NCI-H526 (cell line): ENCODE data around the gene FBXL20.
"Not testable (repeated sequence)": the region's sequence is repeated elsewhere in the genome, so short reads cannot be mapped to it uniquely, and the experiment has no call there.

ENCODE experiments used
- DNase-seq, 2 experiments: peaks; one replicate each; lab custom pipeline; 2025; lab: John Stamatoyannopoulos, UW

FBXL20 gene

GRCh38 chr17:39332092-39332491 lies 69.3 kb downstream of the FBXL20 start:
- no peak for DNase-seq

GRCh38 chr17:39328815-39329214 lies 72.6 kb downstream of the FBXL20 start:
- no peak for DNase-seq

GRCh38 chr17:39327109-39327508 lies 74.3 kb downstream of the FBXL20 start:
- DNase-seq: no peak

DNA sequence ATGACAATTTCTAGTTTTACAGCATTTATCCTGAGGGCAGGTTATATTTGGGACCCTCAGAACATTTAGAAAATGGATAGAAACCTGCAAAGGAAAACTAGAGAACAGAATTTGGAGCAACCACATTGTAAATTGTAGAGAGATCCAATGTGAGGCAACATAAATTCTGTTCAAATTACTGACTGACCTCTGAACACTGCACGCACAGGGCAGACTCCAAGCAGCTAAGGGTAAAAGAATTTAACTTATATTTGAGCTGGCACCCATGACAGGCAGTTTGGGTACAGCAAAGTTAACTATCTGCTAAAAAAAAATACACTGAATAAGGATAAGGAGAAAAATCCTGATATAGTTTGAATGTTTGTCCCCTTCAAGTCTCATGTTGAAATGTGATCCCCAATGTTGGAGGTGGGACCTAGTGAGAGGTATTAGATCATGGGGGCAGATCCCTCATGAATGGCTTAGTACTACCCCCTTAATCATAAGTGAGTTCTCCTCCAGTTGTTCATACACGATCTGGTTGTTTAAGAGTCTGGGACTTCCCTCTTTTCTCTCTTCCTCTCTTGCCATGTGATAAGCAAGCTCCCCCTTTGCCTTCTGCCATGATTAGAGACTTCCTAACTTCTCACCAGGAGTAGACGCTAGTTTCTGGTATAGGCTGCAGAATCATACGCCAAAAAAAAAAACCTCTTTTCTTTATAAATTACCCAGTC lies 75.7 kb downstream of the FBXL20 start:
- no peak for DNase-seq

DNA sequence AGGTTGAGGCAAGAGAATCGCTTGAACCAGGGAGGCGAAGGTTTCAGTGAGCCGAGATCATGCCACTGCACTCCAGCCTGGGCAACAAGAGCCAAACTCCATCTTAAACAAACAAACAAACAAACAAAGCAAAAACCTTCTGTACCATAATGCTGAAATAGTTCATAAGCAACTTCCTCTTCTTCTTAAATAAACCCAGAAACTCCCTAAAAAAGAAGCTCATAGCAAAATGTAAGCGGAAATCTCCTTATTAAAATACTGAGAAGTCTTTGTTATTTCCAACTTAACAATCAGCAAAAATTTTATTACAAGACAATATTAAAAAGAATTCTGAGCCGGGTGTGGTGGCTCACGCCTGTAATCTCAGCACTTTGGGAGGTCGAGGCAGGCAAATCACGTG lies 82.8 kb downstream of the FBXL20 start:
- no peak for DNase-seq

DNA sequence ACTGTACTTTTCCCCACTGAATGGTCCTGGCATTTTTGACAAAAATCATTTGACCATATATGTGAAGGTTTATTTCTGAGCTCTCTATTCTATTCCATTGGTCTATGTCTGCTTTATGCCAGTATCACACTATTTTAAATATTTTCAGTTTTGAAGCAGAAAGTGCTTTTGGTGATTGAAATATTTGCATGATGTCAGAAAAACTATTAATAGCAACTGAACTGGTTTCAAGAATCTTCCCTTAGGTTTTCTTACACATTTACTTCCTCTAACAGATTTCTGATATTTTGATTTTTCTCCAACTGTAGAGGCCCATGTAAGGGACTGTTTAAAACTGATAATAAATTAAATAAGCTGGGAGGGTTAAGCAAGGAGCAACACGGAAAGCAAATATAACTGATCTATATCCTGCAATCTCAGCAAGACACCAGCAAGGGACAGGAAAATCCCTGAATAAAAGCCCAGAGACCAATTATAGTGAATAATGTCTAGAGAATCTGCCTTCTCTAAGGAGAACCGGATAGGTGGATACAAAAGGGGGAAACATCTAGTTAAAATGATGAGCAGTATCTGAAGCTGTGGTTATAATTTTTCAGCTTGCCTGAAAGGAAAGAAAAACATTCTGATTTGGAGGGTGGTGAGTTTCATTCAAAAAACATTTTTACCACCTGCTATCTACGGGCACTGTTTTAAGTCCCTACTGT lies 94.8 kb downstream of the FBXL20 start:
- DNase-seq: no peak

DNA sequence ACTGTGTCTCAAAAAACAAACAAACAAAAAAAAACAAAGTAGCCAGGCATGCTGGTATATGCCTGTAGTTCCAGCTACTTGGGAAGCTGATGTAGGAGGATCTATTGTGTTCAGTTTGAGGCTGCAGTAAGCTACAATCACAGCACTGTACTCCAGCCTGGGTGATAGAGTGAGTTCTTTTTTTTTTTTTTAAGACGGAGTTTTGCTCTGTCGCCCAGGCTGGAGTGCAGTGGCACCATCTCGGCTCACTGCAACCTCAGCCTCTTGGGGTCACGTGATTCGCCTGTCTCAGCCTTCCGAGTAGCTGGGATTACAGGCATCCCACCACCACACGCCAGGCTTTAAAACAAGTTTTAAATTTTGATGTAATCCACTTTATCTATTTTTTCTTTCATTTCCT lies 95.4 kb downstream of the FBXL20 start:
- DNase-seq: no peak

DNA sequence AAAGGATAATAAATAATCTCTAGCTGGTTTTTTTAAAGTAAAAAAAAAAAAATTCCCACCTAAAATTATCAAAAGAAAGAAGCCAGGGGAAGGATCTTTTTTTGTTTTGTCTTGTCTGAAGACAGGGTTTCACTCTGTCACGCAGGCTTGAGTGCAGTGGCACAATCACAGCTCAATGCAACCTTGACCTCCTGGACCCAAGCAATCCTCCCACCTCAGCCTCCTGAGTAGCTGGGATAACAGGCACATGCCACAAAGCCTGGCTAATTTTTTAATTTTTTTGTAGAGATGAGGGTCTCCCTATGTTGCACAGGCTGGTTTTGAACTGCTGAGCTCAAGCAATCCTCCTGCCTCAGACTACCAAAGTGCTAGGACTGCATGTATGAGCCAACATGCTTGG lies 97.2 kb downstream of the FBXL20 start:
- no peak for DNase-seq

GRCh38 chr17:39294060-39294459 lies 107.4 kb downstream of the FBXL20 start:
- DNase-seq: no peak

GRCh38 chr17:39292546-39292945 lies 108.9 kb downstream of the FBXL20 start:
- DNase-seq: not testable (repeated sequence)

GRCh38 chr17:39286513-39286912 lies 114.9 kb downstream of the FBXL20 start:
- DNase-seq: not testable (repeated sequence)

- no peak for DNase-seq
Observed at GRCh38 chr17:39284685-39285084, 116.7 kb downstream of the FBXL20 start.

GRCh38 chr17:39283896-39284295 lies 117.5 kb downstream of the FBXL20 start:
- no peak for DNase-seq

DNA sequence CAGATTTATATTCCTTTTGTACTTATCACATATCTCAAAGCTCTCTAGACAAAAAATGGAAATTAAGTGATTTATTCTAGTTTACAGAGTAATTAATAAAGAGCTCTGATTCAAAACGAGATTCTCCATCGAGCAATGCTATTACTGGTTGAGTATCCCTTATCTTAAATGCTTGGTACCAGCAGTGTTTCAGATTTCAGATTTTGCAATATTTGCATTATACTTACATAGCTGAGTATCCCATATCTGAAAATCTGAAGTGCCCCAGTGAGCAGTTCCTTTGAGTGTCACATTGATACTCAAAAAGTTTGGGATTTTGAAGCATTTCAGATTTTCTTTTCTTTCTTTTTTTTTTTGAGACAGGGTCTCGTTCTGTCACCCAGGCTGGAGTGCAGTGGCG lies 118.3 kb downstream of the FBXL20 start:
- no peak for DNase-seq

- no peak for DNase-seq
Observed at GRCh38 chr17:39281806-39282205, 119.6 kb downstream of the FBXL20 start.

DNA sequence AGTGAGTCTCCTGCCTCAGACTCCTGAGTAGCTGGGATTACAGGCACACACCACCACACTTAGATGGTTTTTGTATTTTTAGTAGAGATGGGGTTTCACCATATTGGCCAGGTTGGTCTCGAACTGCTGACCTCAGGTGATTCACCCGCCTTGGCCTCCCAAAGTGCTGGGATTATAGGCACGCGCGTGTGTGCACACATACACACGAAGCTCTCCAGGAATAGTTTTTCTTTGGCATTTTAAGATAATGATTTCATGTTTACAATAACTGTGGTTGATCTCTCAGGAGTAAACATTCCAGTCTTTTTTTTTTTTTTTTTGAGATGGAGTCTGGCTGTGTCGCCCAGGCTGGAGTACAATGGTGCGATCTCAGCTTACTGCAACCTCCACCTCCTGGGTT lies 123.2 kb downstream of the FBXL20 start:
- DNase-seq: not testable (repeated sequence)

GRCh38 chr17:39277110-39277509 lies 124.3 kb downstream of the FBXL20 start:
- DNase-seq: no peak

- no peak for DNase-seq
Observed at GRCh38 chr17:39276113-39276512, 125.3 kb downstream of the FBXL20 start.

- DNase-seq: no peak
Observed at GRCh38 chr17:39271546-39271945, 129.9 kb downstream of the FBXL20 start.

DNA sequence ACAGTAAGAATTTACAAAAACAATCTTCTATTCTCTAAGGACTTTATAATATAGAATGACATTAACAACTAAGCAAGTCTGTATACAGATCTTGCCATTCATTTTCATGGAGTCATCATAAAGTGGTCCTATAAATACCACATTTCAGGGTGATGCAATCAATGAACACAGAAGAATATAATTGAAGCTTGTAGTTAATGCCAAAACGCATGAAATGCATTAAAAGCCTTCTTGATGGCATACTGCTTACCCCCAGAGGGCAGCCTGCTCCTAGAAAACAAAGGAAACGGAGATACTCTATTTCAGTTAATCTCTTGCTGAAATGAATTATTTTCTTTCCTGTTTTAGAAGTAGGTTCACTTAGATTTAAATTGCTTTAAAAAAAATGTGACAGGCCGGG lies 130.5 kb downstream of the FBXL20 start:
- DNase-seq: peak; percentile 12 to 31

GRCh38 chr17:39264119-39264518 lies 137.3 kb downstream of the FBXL20 start:
- DNase-seq: no peak

- DNase-seq: peak in 1 of 2 experiments; percentile 23
Observed at GRCh38 chr17:39261286-39261685, 140.1 kb downstream of the FBXL20 start.

DNA sequence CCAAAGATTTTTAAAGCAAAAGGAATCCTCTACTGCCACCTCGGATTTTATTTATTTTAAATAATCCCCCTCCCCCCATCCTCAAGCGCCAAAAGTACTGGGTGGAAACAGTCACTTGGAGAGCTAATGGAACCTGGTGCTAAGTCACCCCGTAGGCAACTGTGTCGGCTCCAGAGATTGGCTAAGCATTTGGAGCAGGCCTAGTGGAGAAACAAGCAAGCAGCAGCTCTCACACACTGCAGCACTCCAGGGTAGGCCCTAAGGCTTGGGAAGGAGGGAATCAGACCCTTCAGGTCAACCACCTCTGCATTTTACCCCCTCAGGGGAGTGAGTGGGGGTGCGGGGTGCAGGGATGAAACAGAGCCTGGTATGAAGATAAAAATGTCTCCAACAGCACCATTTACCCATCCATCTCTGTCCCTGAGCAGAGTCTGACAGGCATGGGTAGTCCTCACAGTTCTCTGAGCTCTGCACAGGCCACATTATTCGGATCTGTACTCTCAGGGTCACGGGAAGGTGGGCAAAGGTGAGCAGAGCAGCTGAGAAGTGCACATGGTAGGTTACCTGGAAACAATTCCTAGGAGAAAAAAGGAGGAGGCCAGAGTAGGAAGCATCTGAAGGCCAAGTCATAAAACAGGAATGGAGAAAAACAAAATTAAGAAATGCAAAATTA lies 148.5 kb downstream of the FBXL20 start:
- no peak for DNase-seq
